ENCODE results near the gene DOK1. TPM values are rescaled to one million over a fixed set of nuclear protein-coding genes. Genes with fewer than 3 reads are reported as not detected.
"Not testable (repeated sequence)": the region's sequence is repeated elsewhere in the genome, so short reads cannot be mapped to it uniquely, and the experiment has no call there.

The DOK1 gene
- total RNA-seq, 1 experiment from 2014 or later = 25.1 TPM

GRCh38 chr2:74548285-74548899 lies 6.1 kb upstream of the DOK1 start:
- no peak for DNase-seq (ENCODE audit: low read depth)

- DNase-seq (ENCODE audit: low read depth) = peak; percentile 47
Measured at GRCh38 chr2:74548900-74549826, 5.4 kb upstream of the DOK1 start.

GRCh38 chr2:74550231-74550630 lies 4.3 kb upstream of the DOK1 start:
- DNase-seq (ENCODE audit: low read depth) = no peak

- DNase-seq (ENCODE audit: low read depth) = no peak
Measured at GRCh38 chr2:74551530-74551929, 3.0 kb upstream of the DOK1 start.

- DNase-seq (ENCODE audit: low read depth) = no peak
Measured at GRCh38 chr2:74551942-74552913, 2.3 kb upstream of the DOK1 start.

GRCh38 chr2:74552914-74553811 lies 1.4 kb upstream of the DOK1 start:
- peak; percentile 32 for DNase-seq (ENCODE audit: low read depth)

- peak; percentile 28 for DNase-seq (ENCODE audit: low read depth)
Measured at GRCh38 chr2:74554820-74555531, 456 bp downstream of the DOK1 start.

GRCh38 chr2:74555610-74556103 lies 1.1 kb downstream of the DOK1 start:
- DNase-seq (ENCODE audit: low read depth) = no peak

- DNase-seq (ENCODE audit: low read depth) = no peak
Measured at GRCh38 chr2:74556159-74556558, 1.6 kb downstream of the DOK1 start.

GRCh38 chr2:74556831-74557370 lies 2.4 kb downstream of the DOK1 start:
- DNase-seq (ENCODE audit: low read depth) = no peak

- DNase-seq (ENCODE audit: low read depth) = no peak
Measured at GRCh38 chr2:74558284-74559230, 4.0 kb downstream of the DOK1 start.

- DNase-seq (ENCODE audit: low read depth) = no peak
Measured at GRCh38 chr2:74559912-74560311, 5.4 kb downstream of the DOK1 start.

GRCh38 chr2:74560591-74560990 lies 6.1 kb downstream of the DOK1 start:
- DNase-seq (ENCODE audit: low read depth) = no peak

GRCh38 chr2:74561022-74561421 lies 6.5 kb downstream of the DOK1 start:
- not testable (repeated sequence) for DNase-seq (ENCODE audit: low read depth)

- DNase-seq (ENCODE audit: low read depth) = no peak
Measured at GRCh38 chr2:74562126-74562775, 7.7 kb downstream of the DOK1 start.

- no peak for DNase-seq (ENCODE audit: low read depth)
Measured at GRCh38 chr2:74564222-74564621, 9.7 kb downstream of the DOK1 start.

- no peak for DNase-seq (ENCODE audit: low read depth)
Measured at GRCh38 chr2:74566076-74566753, 11.7 kb downstream of the DOK1 start.

All from LHCN-M2 (cell line).